Epithelial cell of alveolus of lung (primary cell): Measurements from ENCODE around the gene ACSM4. TPM values are rescaled to one million over a fixed set of nuclear protein-coding genes. Genes with fewer than 3 reads are reported as not detected.

ENCODE experiments used
- total RNA-seq: library from RNA; depleted of rRNA; stranded (reverse); fragments of >200 nt; gene quantifications from 2 replicates; pipeline ENCODE4 v1.2.1, GENCODE V29; 2015

ACSM4 gene, protein sequence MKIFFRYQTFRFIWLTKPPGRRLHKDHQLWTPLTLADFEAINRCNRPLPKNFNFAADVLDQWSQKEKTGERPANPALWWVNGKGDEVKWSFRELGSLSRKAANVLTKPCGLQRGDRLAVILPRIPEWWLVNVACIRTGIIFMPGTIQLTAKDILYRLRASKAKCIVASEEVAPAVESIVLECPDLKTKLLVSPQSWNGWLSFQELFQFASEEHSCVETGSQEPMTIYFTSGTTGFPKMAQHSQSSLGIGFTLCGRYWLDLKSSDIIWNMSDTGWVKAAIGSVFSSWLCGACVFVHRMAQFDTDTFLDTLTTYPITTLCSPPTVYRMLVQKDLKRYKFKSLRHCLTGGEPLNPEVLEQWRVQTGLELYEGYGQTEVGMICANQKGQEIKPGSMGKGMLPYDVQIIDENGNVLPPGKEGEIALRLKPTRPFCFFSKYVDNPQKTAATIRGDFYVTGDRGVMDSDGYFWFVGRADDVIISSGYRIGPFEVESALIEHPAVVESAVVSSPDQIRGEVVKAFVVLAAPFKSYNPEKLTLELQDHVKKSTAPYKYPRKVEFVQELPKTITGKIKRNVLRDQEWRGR
- not detected in 2 replicates for total RNA-seq

DNA sequence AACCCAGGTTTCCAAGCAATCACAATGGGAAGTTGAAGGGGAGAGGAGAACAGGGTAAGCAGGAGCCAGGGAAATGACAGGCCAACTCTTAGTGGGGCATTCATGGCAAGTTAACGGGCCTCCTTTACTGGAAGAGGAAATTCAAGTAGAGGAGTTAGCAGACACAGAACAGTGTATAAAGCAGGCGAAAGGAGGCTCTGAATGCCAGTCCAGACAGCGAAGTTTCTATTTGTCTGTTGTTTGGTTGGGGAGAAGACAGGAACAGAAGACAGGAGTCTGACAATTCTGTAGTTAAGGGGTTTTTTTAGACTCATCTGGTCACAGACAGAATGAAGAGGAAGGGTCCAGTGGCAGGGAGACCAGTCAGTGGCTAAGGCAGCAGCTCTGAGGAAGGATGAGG lies at the start of gene ACSM4:
Gene ACSM4 (plus strand): TSS at position 301 of the 400 bp plus-strand sequence. CDS start 260 bp downstream, outside the sequence.

Other genes with a start within 250 kb of the ACSM4 start
- gene C1S, start 243.4 kb upstream of the ACSM4 start, total RNA-seq: 137 and 318 TPM in 2 replicates
- 250 and 966 TPM in 2 replicates for gene C1R, start 211.6 kb upstream of the ACSM4 start, total RNA-seq
- gene C1RL, start 194.9 kb upstream of the ACSM4 start, total RNA-seq: 38.4 and 157 TPM in 2 replicates
- gene RBP5, start 175.2 kb upstream of the ACSM4 start, total RNA-seq: not detected in 2 replicates
- gene CLSTN3, start 173.7 kb upstream of the ACSM4 start, total RNA-seq: 20.7 and 29.7 TPM in 2 replicates
- 17.5 TPM in 2 replicates for gene PEX5, start 114.4 kb upstream of the ACSM4 start, total RNA-seq
- gene CD163L1, start 140.1 kb downstream of the ACSM4 start, total RNA-seq: 0.16 and 0.26 TPM in 2 replicates
- gene CD163, start 199.7 kb downstream of the ACSM4 start, total RNA-seq: not detected in 2 replicates